ENCODE data around the gene TSPAN14. TPM values are rescaled to one million over a fixed set of nuclear protein-coding genes. Genes with fewer than 3 reads are reported as not detected.
"Not testable (repeated sequence)": the region's sequence is repeated elsewhere in the genome, so short reads cannot be mapped to it uniquely, and the experiment has no call there.

The TSPAN14 gene
- total RNA-seq, 1 donor, result 23.9 TPM

GRCh38 chr10:80476685-80477084 lies 22.6 kb downstream of the TSPAN14 start:
- H3K4me2 ChIP-seq (ENCODE audit: insufficient read depth, low read length), result no peak overlapping the region
- peaks cover 36% of the 10 kb centered on the region for H3K4me1 ChIP-seq (ENCODE audit: insufficient read depth, low read length)
- peaks cover 9% of the 10 kb centered on the region for H3K9me3 ChIP-seq (ENCODE audit: low read depth, low read length)
- H3K36me3 ChIP-seq (ENCODE audit: insufficient read depth, low read length), result no peaks in the 10 kb centered on the region
- DNase-seq (ENCODE audit: insufficient read length, low spot score, missing footprints), result no peak
- H3K27ac ChIP-seq (ENCODE audit: low read depth, low read length), result peak overlapping the region; percentile 82
- TF ChIP-seq CTCF (IDR thresholded peaks at IDR 0.05; ENCODE audit: extremely low read depth, low read depth, low read length), result no peak
- peaks cover 10% of the 10 kb centered on the region for H4K20me1 ChIP-seq (ENCODE audit: insufficient read depth, low read length)
- no peak overlapping the region for H3K4me3 ChIP-seq (ENCODE audit: insufficient read depth, low read length)
- no peaks in the 10 kb centered on the region for H3K27me3 ChIP-seq (ENCODE audit: insufficient read depth, low read length)
- peaks cover 50% of the 10 kb centered on the region for H3K79me2 ChIP-seq (ENCODE audit: insufficient read depth, low read length)
- H2AFZ ChIP-seq (ENCODE audit: low read length), result no peak overlapping the region

- peak; percentile 92 for DNase-seq (ENCODE audit: insufficient read length, low spot score, missing footprints)
- H3K36me3 ChIP-seq (ENCODE audit: insufficient read depth, low read length), result no peaks in the 10 kb centered on the region
- H3K4me3 ChIP-seq (ENCODE audit: insufficient read depth, low read length), result no peak overlapping the region
- H3K79me2 ChIP-seq (ENCODE audit: insufficient read depth, low read length), result peaks cover 53% of the 10 kb centered on the region
- no peak overlapping the region for H3K4me2 ChIP-seq (ENCODE audit: insufficient read depth, low read length)
- peak overlapping the region; percentile 82 for H3K27ac ChIP-seq (ENCODE audit: low read depth, low read length)
- no peak overlapping the region for H2AFZ ChIP-seq (ENCODE audit: low read length)
- H3K9me3 ChIP-seq (ENCODE audit: low read depth, low read length), result peaks cover 9% of the 10 kb centered on the region
- no peak for TF ChIP-seq CTCF (IDR thresholded peaks at IDR 0.05; ENCODE audit: extremely low read depth, low read depth, low read length)
- peaks cover 25% of the 10 kb centered on the region for H3K4me1 ChIP-seq (ENCODE audit: insufficient read depth, low read length)
- H4K20me1 ChIP-seq (ENCODE audit: insufficient read depth, low read length), result peaks cover 10% of the 10 kb centered on the region
- H3K27me3 ChIP-seq (ENCODE audit: insufficient read depth, low read length), result no peaks in the 10 kb centered on the region
These were observed 23.7 kb downstream of the TSPAN14 start for GRCh38 chr10:80477813-80478212.

- H2AFZ ChIP-seq (ENCODE audit: low read length); H3K4me2 ChIP-seq (ENCODE audit: insufficient read depth, low read length); H3K9me3 ChIP-seq (ENCODE audit: low read depth, low read length); H3K4me3 ChIP-seq (ENCODE audit: insufficient read depth, low read length); H3K27ac ChIP-seq (ENCODE audit: low read depth, low read length); H3K27me3 ChIP-seq (ENCODE audit: insufficient read depth, low read length); H3K36me3 ChIP-seq (ENCODE audit: insufficient read depth, low read length); DNase-seq (ENCODE audit: insufficient read length, low spot score, missing footprints): not testable (repeated sequence)
- Histone ChIP-seq H3K4me1 (ENCODE audit: insufficient read depth, low read length) (peaks cover 10% of the 10 kb centered on the region), H4K20me1 (ENCODE audit: insufficient read depth, low read length) (peaks cover 10% of the 10 kb centered on the region), H3K79me2 (ENCODE audit: insufficient read depth, low read length) (peaks cover 52% of the 10 kb centered on the region)
These were observed 26.3 kb downstream of the TSPAN14 start for GRCh38 chr10:80480373-80480772.

- Histone ChIP-seq H3K27me3 (ENCODE audit: insufficient read depth, low read length) (no peaks in the 10 kb centered on the region), H3K79me2 (ENCODE audit: insufficient read depth, low read length) (peaks cover 53% of the 10 kb centered on the region), H3K4me1 (ENCODE audit: insufficient read depth, low read length) (peaks cover 10% of the 10 kb centered on the region), H3K36me3 (ENCODE audit: insufficient read depth, low read length) (no peaks in the 10 kb centered on the region), H3K9me3 (ENCODE audit: low read depth, low read length) (peaks cover 9% of the 10 kb centered on the region), H2AFZ (ENCODE audit: low read length) (no peak overlapping the region), H3K4me3 (ENCODE audit: insufficient read depth, low read length) (no peak overlapping the region), H3K4me2 (ENCODE audit: insufficient read depth, low read length) (no peak overlapping the region), H4K20me1 (ENCODE audit: insufficient read depth, low read length) (peaks cover 13% of the 10 kb centered on the region), H3K27ac (ENCODE audit: low read depth, low read length) (no peak overlapping the region)
- no peak for TF ChIP-seq CTCF (IDR thresholded peaks at IDR 0.05; ENCODE audit: extremely low read depth, low read depth, low read length)
- DNase-seq (ENCODE audit: insufficient read length, low spot score, missing footprints), result peak; percentile 3
These were observed 26.7 kb downstream of the TSPAN14 start for GRCh38 chr10:80480852-80481251.

Measured in osteoblast (primary cell).